HCT116 (cell line): ENCODE measurements around the gene RNF208. TPM values are rescaled to one million over a fixed set of nuclear protein-coding genes. Genes with fewer than 3 reads are reported as not detected.
"Not testable (repeated sequence)": the region's sequence is repeated elsewhere in the genome, so short reads cannot be mapped to it uniquely, and the experiment has no call there.

ENCODE experiments used
- ATAC-seq: fragments of 200-7000 bp; cut with Tn5 transposase; 2 replicates; pipeline ENCODE4 v1.9.1; 2020; ENCODE audit warnings: mild to moderate bottlenecking, moderate library complexity
- BruUV-seq: library from RNA; stranded (reverse); fragments of 400-500 nt; replicated peaks from 2 replicates; lab custom pipeline; 2021; lab: Mats Ljungman, UMichigan
- CTCF ChIA-PET: fragments of 300-600 bp; sonication (Branson Sonifier 250); formaldehyde crosslinking; loops from one replicate; lab custom pipeline; 2021; ENCODE audit warnings: antibody characterized with exemption; lab: Charles Lee
- POLR2A ChIA-PET: fragments of 300-600, 350-600 bp; sonication (Branson Sonifier 250); formaldehyde crosslinking; loops from one replicate; lab custom pipeline; 2021; ENCODE audit warnings: antibody characterized with exemption; lab: Charles Lee
- RAD21 ChIA-PET, 2 experiments: fragments of 300-600 bp; sonication (Branson Sonifier 250); formaldehyde crosslinking; loops; one replicate each; lab custom pipeline; 2023; ENCODE audit warnings: low total read pairs in 2 of 2; ENCODE audit not compliant: uncharacterized antibody in 2 of 2, unreplicated experiment in 2 of 2, low non-redundant PET in 1 of 2; lab: Charles Lee
- DNase-seq: peaks from one replicate; pipeline ENCODE4 v3.0.0-alpha.2; 2010; ENCODE audit warnings: low read depth, low spot score
- H2AFZ ChIP-seq: fragments of 200-600 bp; shearing (Covaris generic), sonication (generic); 2 replicates; pipeline ENCODE4 v1.6.1; 2017; ENCODE audit warnings: low read depth, mixed run types, mixed read lengths, antibody characterized with exemption, low read length; ENCODE audit not compliant: poor library complexity, severe bottlenecking
- H3K27ac ChIP-seq: 2 replicates; pipeline ENCODE4 v1.5.1; 2012; ENCODE audit warnings: low read depth, low read length
- H3K27me3 ChIP-seq: fragments of 200-600 bp; sonication (generic); 2 replicates; pipeline ENCODE4 v1.6.1; 2016; ENCODE audit warnings: mixed run types, low read length, mixed read lengths; ENCODE audit not compliant: insufficient read depth
- H3K36me3 ChIP-seq, 2 experiments: fragments of 200-500 bp in 1 of 2; fragments of 200-600 bp in 1 of 2; sonication (Bioruptor generic) in 1 of 2; sonication (generic) in 1 of 2; 2 replicates each; pipeline versions ENCODE4 v1.5.1 to v1.6.1; 2014 to 2016; ENCODE audit warnings: low read length in 2 of 2, inconsistent platforms in 1 of 2, mixed read lengths in 1 of 2, mixed run types in 1 of 2; ENCODE audit not compliant: insufficient read depth in 2 of 2, control insufficient read depth in 1 of 2
- H3K4me1 ChIP-seq, 2 experiments: fragments of 200-600 bp in 1 of 2; sonication (generic) in 1 of 2; 2 replicates each; pipeline versions ENCODE4 v1.5.1 to v1.6.1; 2012 to 2017; ENCODE audit warnings: low read length in 2 of 2, inconsistent platforms in 1 of 2, mild to moderate bottlenecking in 1 of 2, mixed read lengths in 1 of 2, mixed run types in 1 of 2, moderate library complexity in 1 of 2; ENCODE audit not compliant: insufficient read depth in 2 of 2, control insufficient read depth in 1 of 2
- H3K4me2 ChIP-seq: fragments of 200-600 bp; sonication (generic); 2 replicates; pipeline ENCODE4 v1.6.1; 2017; ENCODE audit warnings: mixed run types, low read length, mixed read lengths
- H3K4me3 ChIP-seq, 2 experiments: fragments of 200-600 bp in 1 of 2; sonication (generic) in 1 of 2; replicated peaks in 1 of 2; 2 replicates each; pipeline ENCODE4 v1.5.1; 2011 to 2016; ENCODE audit warnings: low read length in 2 of 2, control low read depth in 1 of 2, low read depth in 1 of 2, mild to moderate bottlenecking in 1 of 2, mixed read lengths in 1 of 2, mixed run types in 1 of 2
- H3K79me2 ChIP-seq: fragments of 200-600 bp; sonication (generic); 2 replicates; pipeline ENCODE4 v1.6.1; 2017; ENCODE audit warnings: mild to moderate bottlenecking, mixed run types, low read length, moderate library complexity, mixed read lengths; ENCODE audit not compliant: insufficient read depth
- H3K9ac ChIP-seq: fragments of 200-600 bp; sonication (generic); 2 replicates; pipeline ENCODE4 v1.6.1; 2016; ENCODE audit warnings: low read length, mixed read lengths
- H3K9me2 ChIP-seq: fragments of 200-600 bp; sonication (generic), shearing (Covaris generic); 2 replicates; pipeline ENCODE4 v1.6.1; 2017; ENCODE audit warnings: mixed run types, mild to moderate bottlenecking, moderate library complexity; ENCODE audit not compliant: insufficient read depth
- H3K9me3 ChIP-seq, 2 experiments: fragments of 200-500 bp in 1 of 2; fragments of 200-600 bp in 1 of 2; sonication (Bioruptor generic) in 1 of 2; sonication (generic) in 1 of 2; 2 replicates each; pipeline ENCODE4 v1.6.1; 2014 to 2017; ENCODE audit warnings: low read length in 2 of 2, mixed read lengths in 2 of 2, inconsistent platforms in 1 of 2, low read depth in 1 of 2, mild to moderate bottlenecking in 1 of 2, mixed run types in 1 of 2, moderate library complexity in 1 of 2; ENCODE audit not compliant: control insufficient read depth in 1 of 2, insufficient read depth in 1 of 2
- H4K20me1 ChIP-seq: fragments of 200-600 bp; sonication (generic), shearing (Covaris generic); 2 replicates; pipeline ENCODE4 v1.6.1; 2017; ENCODE audit warnings: mixed run types, mild to moderate bottlenecking, moderate library complexity; ENCODE audit not compliant: insufficient read depth
- CBX3 ChIP-seq: IDR thresholded peaks from 2 replicates; pipeline ENCODE4 v1.6.1; 2012; ENCODE audit warnings: low read depth
- FOSL1 ChIP-seq: IDR thresholded peaks from 2 replicates; pipeline ENCODE4 v1.6.1; 2012; ENCODE audit warnings: low read depth
- POLR2AphosphoS5 ChIP-seq: IDR thresholded peaks from 2 replicates; pipeline ENCODE4 v1.6.1; 2011; ENCODE audit warnings: mild to moderate bottlenecking, low read depth, low read length, moderate library complexity
- intact Hi-C: fragments of 100-400 bp; cut with micrococcal nuclease; formaldehyde crosslinking; loops from 2 replicates; pipeline ENCODE4 v1.10.0; 2022
- total RNA-seq: library from RNA; stranded (reverse); gene quantifications from one replicate; pipeline ENCODE4 v1.2.1, GENCODE V29; 2021; ENCODE audit not compliant: unreplicated experiment
- TF ChIP-seq, protein P1 (sequence below), 3 experiments: fragments of 200-600 bp in 1 of 3; sonication (generic) in 1 of 3; IDR thresholded peaks in 2 of 3; conservative IDR thresholded peaks in 1 of 3; 2 replicates each; pipeline ENCODE4 v1.5.1; 2012 to 2017; ENCODE audit warnings: low read depth in 2 of 3, low read length in 2 of 3, antibody characterized with exemption in 1 of 3, borderline replicate concordance in 1 of 3, control low read depth in 1 of 3, mild to moderate bottlenecking in 1 of 3, mixed read lengths in 1 of 3, mixed run types in 1 of 3, moderate library complexity in 1 of 3; ENCODE audit not compliant: insufficient read depth in 1 of 3

The RNF208 gene
- total RNA-seq, 1 experiment from 2014 or later, result 26.1 TPM

DNA sequence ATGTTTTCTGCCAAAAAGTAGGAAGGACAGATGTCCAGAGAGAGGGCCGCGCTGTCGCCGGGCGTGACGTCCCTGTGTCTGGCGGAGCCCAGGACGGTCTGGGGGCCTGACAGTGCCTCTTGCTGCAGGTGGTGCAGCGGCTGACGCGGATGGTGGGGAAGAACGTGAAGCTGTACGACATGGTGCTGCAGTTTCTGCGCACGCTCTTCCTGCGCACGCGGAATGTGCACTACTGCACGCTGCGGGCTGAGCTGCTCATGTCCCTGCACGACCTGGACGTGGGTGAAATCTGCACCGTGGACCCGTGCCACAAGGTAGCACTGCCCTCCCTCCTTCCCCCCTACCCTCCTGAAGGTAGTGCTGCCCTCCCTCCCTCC lies 40.9 kb upstream of the RNF208 start:
- DNase-seq (no peak), ATAC-seq (no peak)
- Histone ChIP-seq H3K4me3 (no peak overlapping the region), H3K9ac (no peak overlapping the region), H3K36me3 (peaks cover 15 to 24% of the 10 kb centered on the region in 2 experiments), H4K20me1 (no peaks in the 10 kb centered on the region), H3K9me2 (no peaks in the 10 kb centered on the region), H3K9me3 (no peaks in the 10 kb centered on the region), H3K27ac (no peak overlapping the region), H3K27me3 (no peaks in the 10 kb centered on the region), H3K79me2 (peaks cover 21% of the 10 kb centered on the region; the same call in 1 of the 2 replicates), H3K4me2 (no peak overlapping the region), H3K4me1 (no peaks in the 10 kb centered on the region), H2AFZ (no peak overlapping the region)
- RAD21 ChIA-PET, result no interaction called here
- no TSS peak for BruUV-seq
- CTCF ChIA-PET, result interaction anchor here (1.2 to 1.4 kb wide), 3 partner anchors 14 to 216 kb away, joined by 3 to 5 read pairs (median 4); partner anchors contain the start of genes NPDC1 and TOR4A
- intact Hi-C loops, result no loop called here
- POLR2A ChIA-PET, result interaction anchor here (2.0 kb wide), 1 partner anchor 21 kb away, joined by 7 read pairs; no protein-coding TSS in a partner anchor
- TF ChIP-seq FOSL1 (no peak), CBX3 (no peak)

GRCh38 chr9:137262173-137262908 lies 40.3 kb upstream of the RNF208 start:
- POLR2A ChIA-PET, result interaction anchor here (2.0 kb wide), 1 partner anchor 20 kb away, joined by 7 read pairs; no protein-coding TSS in a partner anchor
- H2AFZ ChIP-seq, result not testable (repeated sequence)

More at GRCh38 chr9:137262173-137262908, 40.3 kb upstream of the RNF208 start:
- H3K27ac ChIP-seq, H3K9me3 ChIP-seq, H3K4me2 ChIP-seq, BruUV-seq, RAD21 ChIA-PET, intact Hi-C loops, H3K9me2 ChIP-seq, H4K20me1 ChIP-seq, H3K4me1 ChIP-seq, DNase-seq, H3K9ac ChIP-seq, H3K4me3 ChIP-seq: not testable (repeated sequence)
- ATAC-seq, result peak; percentile 52
- H3K36me3 ChIP-seq, result peaks cover 16 to 21% of the 10 kb centered on the region in 2 experiments
- TF ChIP-seq, protein P1, sequence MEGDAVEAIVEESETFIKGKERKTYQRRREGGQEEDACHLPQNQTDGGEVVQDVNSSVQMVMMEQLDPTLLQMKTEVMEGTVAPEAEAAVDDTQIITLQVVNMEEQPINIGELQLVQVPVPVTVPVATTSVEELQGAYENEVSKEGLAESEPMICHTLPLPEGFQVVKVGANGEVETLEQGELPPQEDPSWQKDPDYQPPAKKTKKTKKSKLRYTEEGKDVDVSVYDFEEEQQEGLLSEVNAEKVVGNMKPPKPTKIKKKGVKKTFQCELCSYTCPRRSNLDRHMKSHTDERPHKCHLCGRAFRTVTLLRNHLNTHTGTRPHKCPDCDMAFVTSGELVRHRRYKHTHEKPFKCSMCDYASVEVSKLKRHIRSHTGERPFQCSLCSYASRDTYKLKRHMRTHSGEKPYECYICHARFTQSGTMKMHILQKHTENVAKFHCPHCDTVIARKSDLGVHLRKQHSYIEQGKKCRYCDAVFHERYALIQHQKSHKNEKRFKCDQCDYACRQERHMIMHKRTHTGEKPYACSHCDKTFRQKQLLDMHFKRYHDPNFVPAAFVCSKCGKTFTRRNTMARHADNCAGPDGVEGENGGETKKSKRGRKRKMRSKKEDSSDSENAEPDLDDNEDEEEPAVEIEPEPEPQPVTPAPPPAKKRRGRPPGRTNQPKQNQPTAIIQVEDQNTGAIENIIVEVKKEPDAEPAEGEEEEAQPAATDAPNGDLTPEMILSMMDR (IDR thresholded peaks at IDR 0.05 in 2 of 3, conservative IDR thresholded peaks at IDR 0.05 in 1 of 3; ENCODE audit: borderline replicate concordance in 1 of 3, insufficient read depth in 1 of 3, low read depth in 2 of 3, low read length in 2 of 3), result peak; percentile 29 to 46 (median 46); a peak in 4 of 6 replicates
- TF ChIP-seq POLR2AphosphoS5, result 0 out of 2 replicates have a peak, but pooled peaks have one; percentile 15
- TF ChIP-seq, all 23 proteins: peak for 2; not testable (repeated sequence) for 21
- peaks cover 23% of the 10 kb centered on the region; the same call in 1 of the 2 replicates for H3K79me2 ChIP-seq
- CTCF ChIA-PET, result interaction anchor here (1.2 to 2.8 kb wide), 5 partner anchors 15 to 216 kb away, joined by 3 to 11 read pairs (median 5); partner anchors contain the start of genes NPDC1 and TOR4A
- H3K27me3 ChIP-seq, result not testable (repeated sequence)
